RWPE2 (cell line): ENCODE results near the gene KIF26B.

Experiments
- ATAC-seq: fragments of 200-7000 bp; cut with Tn5 transposase; 3 replicates; pipeline ENCODE4 v1.9.1; 2021; ENCODE audit warnings: low read depth
- DNase-seq: peaks from one replicate; pipeline ENCODE4 v3.0.0-alpha.2; 2020; ENCODE audit warnings: low spot score
- H3K27ac ChIP-seq: fragments of 450-650 bp; 2 replicates; pipeline ENCODE4 v1.5.1; 2017; ENCODE audit warnings: mild to moderate bottlenecking; ENCODE audit not compliant: poor library complexity, severe bottlenecking
- H3K27me3 ChIP-seq: fragments of 250-450 bp; sonication (Bioruptor Pico); 2 replicates; pipeline ENCODE4 v1.5.1; 2021; ENCODE audit warnings: mild to moderate bottlenecking, moderate library complexity; ENCODE audit not compliant: insufficient read depth, poor library complexity, severe bottlenecking
- H3K36me3 ChIP-seq: fragments of 250-450 bp; sonication (Bioruptor Pico); 2 replicates; pipeline ENCODE4 v1.5.1; 2020; ENCODE audit warnings: low read depth, mild to moderate bottlenecking, moderate library complexity
- H3K4me1 ChIP-seq: fragments of 250-450 bp; sonication (Bioruptor Pico); 2 replicates; pipeline ENCODE4 v1.5.1; 2021; ENCODE audit warnings: mild to moderate bottlenecking, moderate library complexity; ENCODE audit not compliant: insufficient read depth, poor library complexity, severe bottlenecking
- H3K4me3 ChIP-seq: fragments of 250-450 bp; sonication (Bioruptor Pico); 2 replicates; pipeline ENCODE4 v1.5.1; 2021; ENCODE audit warnings: mild to moderate bottlenecking, moderate library complexity; ENCODE audit not compliant: severe bottlenecking
- H3K9me3 ChIP-seq: fragments of 250-450 bp; sonication (Bioruptor Pico); 2 replicates; pipeline ENCODE4 v1.5.1; 2021; ENCODE audit warnings: mild to moderate bottlenecking, moderate library complexity; ENCODE audit not compliant: severe bottlenecking
- CTCF ChIP-seq: fragments of 450-650 bp; IDR thresholded peaks from one replicate; pipeline ENCODE4 v1.5.1; 2017; ENCODE audit warnings: mild to moderate bottlenecking, moderate library complexity; ENCODE audit not compliant: poor library complexity, severe bottlenecking

Gene KIF26B

GRCh38 chr1:245510144-245510543 lies 355.4 kb downstream of the KIF26B start:
- Histone ChIP-seq H3K27ac (no peak overlapping the region), H3K9me3 (no peaks in the 10 kb centered on the region), H3K27me3 (peaks cover 7% of the 10 kb centered on the region), H3K36me3 (no peaks in the 10 kb centered on the region), H3K4me1 (no peaks in the 10 kb centered on the region), H3K4me3 (no peak overlapping the region)
- ATAC-seq (no peak), DNase-seq (no peak)
- TF ChIP-seq CTCF = no peak

- no peak for DNase-seq
- H3K4me3 ChIP-seq = no peak overlapping the region
Measured at GRCh38 chr1:245512181-245512888, 357.6 kb downstream of the KIF26B start.

DNA sequence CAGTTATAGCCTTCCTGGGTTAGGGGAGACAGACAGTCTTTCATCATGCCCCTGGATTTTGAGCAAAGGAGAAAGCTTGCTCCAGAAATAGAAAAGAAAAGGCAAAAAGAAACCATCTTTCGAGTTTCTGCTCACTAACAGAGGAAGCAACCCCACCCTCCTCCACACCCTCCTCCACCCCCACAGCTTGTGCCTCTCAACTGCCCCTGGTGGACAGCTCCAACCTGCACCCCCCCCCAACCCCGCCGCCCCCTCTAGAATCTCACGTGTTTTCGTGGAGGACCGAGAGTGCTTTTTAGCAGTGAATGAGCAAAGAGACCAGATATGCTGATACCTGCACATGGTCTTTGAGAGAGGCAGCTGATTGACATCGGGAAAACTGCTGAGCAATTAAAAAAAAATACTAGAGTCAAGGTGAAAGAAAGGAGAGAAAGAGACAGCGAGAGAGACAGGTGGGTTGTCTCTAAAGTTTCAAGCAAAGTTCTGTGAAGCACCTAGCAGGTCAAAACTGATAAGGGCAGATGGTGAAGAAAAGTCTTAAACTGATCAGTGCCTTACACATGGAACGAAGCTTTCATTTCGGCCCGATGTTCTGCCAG lies 358.3 kb downstream of the KIF26B start:
- Histone ChIP-seq H3K4me1 (no peaks in the 10 kb centered on the region), H3K9me3 (no peaks in the 10 kb centered on the region), H3K27me3 (peaks cover 7% of the 10 kb centered on the region), H3K27ac (no peak overlapping the region), H3K4me3 (no peak overlapping the region), H3K36me3 (no peaks in the 10 kb centered on the region)
- ATAC-seq (no peak), DNase-seq (no peak)
- TF ChIP-seq CTCF = no peak

More at GRCh38 chr1:245512181-245512888, 357.6 kb downstream of the KIF26B start:
- Histone ChIP-seq H3K36me3 (no peaks in the 10 kb centered on the region), H3K27ac (no peak overlapping the region), H3K4me1 (no peaks in the 10 kb centered on the region), H3K27me3 (peaks cover 7% of the 10 kb centered on the region), H3K9me3 (no peaks in the 10 kb centered on the region)
- ATAC-seq = no peak
- TF ChIP-seq CTCF = no peak

DNA sequence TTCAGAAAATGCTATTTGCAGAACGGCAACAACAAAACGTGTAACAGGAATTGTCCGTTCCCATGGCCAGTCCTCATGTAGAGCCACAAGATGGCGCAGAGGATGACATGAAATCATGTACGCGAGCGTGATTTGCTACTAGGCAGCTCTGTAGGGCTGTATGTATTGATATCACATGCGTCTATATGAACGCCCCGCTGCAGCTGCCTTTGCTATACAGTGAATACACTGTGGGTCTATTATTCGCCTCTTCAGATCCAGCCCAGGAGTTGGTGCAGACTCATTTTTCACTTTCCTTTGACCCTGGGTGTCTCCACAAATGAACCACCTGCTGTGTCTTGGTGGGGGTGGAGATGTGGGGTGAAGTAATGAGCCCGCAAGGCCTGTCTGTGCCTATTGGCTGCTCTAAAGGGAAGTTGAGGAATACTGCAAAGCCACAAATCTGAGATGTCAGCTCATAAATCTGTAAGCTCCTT lies 361.5 kb downstream of the KIF26B start:
- H3K4me1 ChIP-seq = no peaks in the 10 kb centered on the region
- no peak for ATAC-seq
- no peaks in the 10 kb centered on the region for H3K9me3 ChIP-seq
- H3K27me3 ChIP-seq = peaks cover 7% of the 10 kb centered on the region
- DNase-seq = no peak
- no peaks in the 10 kb centered on the region for H3K36me3 ChIP-seq
- H3K27ac ChIP-seq = no peak overlapping the region
- no peak for TF ChIP-seq CTCF
- no peak overlapping the region for H3K4me3 ChIP-seq

- H3K4me3 ChIP-seq = no peak overlapping the region
- no peak for DNase-seq
Measured at GRCh38 chr1:245520611-245521010, 365.8 kb downstream of the KIF26B start.

More at GRCh38 chr1:245520611-245521010, 365.8 kb downstream of the KIF26B start:
- no peak for TF ChIP-seq CTCF
- no peak for ATAC-seq
- no peaks in the 10 kb centered on the region for H3K36me3 ChIP-seq
- H3K4me1 ChIP-seq = no peaks in the 10 kb centered on the region
- H3K27ac ChIP-seq = no peak overlapping the region
- H3K27me3 ChIP-seq = no peaks in the 10 kb centered on the region
- H3K9me3 ChIP-seq = no peaks in the 10 kb centered on the region
